Smooth muscle cell (in vitro differentiated cells): Measurements from ENCODE around the gene BZW1. TPM values are rescaled to one million over a fixed set of nuclear protein-coding genes. Genes with fewer than 3 reads are reported as not detected.
A peak's percentile ranks its signal among the peaks of the same experiment; 100 is the strongest.

Experiments used
- DNase-seq: peaks from one replicate; lab custom pipeline; 2025; ENCODE audit not compliant: unreplicated experiment; lab: John Stamatoyannopoulos, UW
- H2AFZ ChIP-seq: fragments of 200-600 bp; sonication (generic); 2 replicates; pipeline ENCODE4 v1.6.0; 2016; ENCODE audit warnings: antibody characterized with exemption, low read depth, mild to moderate bottlenecking
- H3F3A ChIP-seq: fragments of 200-600 bp; sonication (generic); 2 replicates; pipeline ENCODE4 v1.6.0; 2017; ENCODE audit warnings: antibody characterized with exemption, low read depth
- H3K27ac ChIP-seq: fragments of 200-600 bp; sonication (generic); 2 replicates; pipeline ENCODE4 v1.5.1; 2016; ENCODE audit warnings: low read depth, mild to moderate bottlenecking
- H3K27me3 ChIP-seq: fragments of 200-600 bp; sonication (generic); 2 replicates; pipeline ENCODE4 v1.6.1; 2016; ENCODE audit warnings: low read depth, mild to moderate bottlenecking
- H3K36me3 ChIP-seq: fragments of 200-600 bp; sonication (generic); 2 replicates; pipeline ENCODE4 v1.5.1; 2016; ENCODE audit warnings: low read depth
- H3K4me1 ChIP-seq: fragments of 200-600 bp; sonication (generic); 2 replicates; pipeline ENCODE4 v1.5.1; 2016; ENCODE audit warnings: low read depth
- H3K4me2 ChIP-seq: fragments of 200-600 bp; sonication (generic); 2 replicates; pipeline ENCODE4 v1.6.0; 2016; ENCODE audit warnings: mild to moderate bottlenecking
- H3K4me3 ChIP-seq: fragments of 200-600 bp; sonication (generic); 2 replicates; pipeline ENCODE4 v1.5.1; 2016; ENCODE audit warnings: mild to moderate bottlenecking
- H3K79me2 ChIP-seq: fragments of 200-600 bp; sonication (generic); 2 replicates; pipeline ENCODE4 v1.6.0; 2016; ENCODE audit warnings: low read depth, mild to moderate bottlenecking
- H3K9ac ChIP-seq: fragments of 200-600 bp; sonication (generic); 2 replicates; pipeline ENCODE4 v1.6.0; 2016; ENCODE audit warnings: low read depth
- H3K9me3 ChIP-seq: fragments of 200-600 bp; sonication (generic); replicated peaks from 2 replicates; pipeline ENCODE4 v1.5.1; 2016; ENCODE audit warnings: low read depth
- H4K20me1 ChIP-seq: fragments of 200-600 bp; sonication (generic); 2 replicates; pipeline ENCODE4 v1.6.0; 2016; ENCODE audit warnings: low read depth
- WGBS: methylation state at CpG from one replicate; pipeline ENCODE4 v1.1.7; 2016; ENCODE audit warnings: low lambda C conversion rate; 5-methylcytosine and 5-hydroxymethylcytosine counted together
- polyA plus RNA-seq: library from polyadenylated mRNA; unstranded; fragments of >200 nt; fragmentation: Nextera tagmentation; extraction: Ambion mirVana; gene quantifications from 2 replicates; pipeline ENCODE4 v1.2.1, GENCODE V29; 2016
- total RNA-seq: library from RNA; depleted of rRNA; stranded (reverse); fragments of >200 nt; gene quantifications from 2 replicates; pipeline ENCODE4 v1.2.3, GENCODE V29; 2014
- TF ChIP-seq, protein P1 (sequence below): fragments of 200-600 bp; sonication (generic); IDR thresholded peaks from 2 replicates; pipeline ENCODE4 v1.5.1; 2017; ENCODE audit warnings: borderline replicate concordance, mild to moderate bottlenecking, antibody characterized with exemption; ENCODE audit not compliant: insufficient read depth, poor library complexity, severe bottlenecking

The BZW1 gene
- total and polyA plus RNA-seq, 2 experiments from 2014 or later, result 212 to 364 TPM

DNA sequence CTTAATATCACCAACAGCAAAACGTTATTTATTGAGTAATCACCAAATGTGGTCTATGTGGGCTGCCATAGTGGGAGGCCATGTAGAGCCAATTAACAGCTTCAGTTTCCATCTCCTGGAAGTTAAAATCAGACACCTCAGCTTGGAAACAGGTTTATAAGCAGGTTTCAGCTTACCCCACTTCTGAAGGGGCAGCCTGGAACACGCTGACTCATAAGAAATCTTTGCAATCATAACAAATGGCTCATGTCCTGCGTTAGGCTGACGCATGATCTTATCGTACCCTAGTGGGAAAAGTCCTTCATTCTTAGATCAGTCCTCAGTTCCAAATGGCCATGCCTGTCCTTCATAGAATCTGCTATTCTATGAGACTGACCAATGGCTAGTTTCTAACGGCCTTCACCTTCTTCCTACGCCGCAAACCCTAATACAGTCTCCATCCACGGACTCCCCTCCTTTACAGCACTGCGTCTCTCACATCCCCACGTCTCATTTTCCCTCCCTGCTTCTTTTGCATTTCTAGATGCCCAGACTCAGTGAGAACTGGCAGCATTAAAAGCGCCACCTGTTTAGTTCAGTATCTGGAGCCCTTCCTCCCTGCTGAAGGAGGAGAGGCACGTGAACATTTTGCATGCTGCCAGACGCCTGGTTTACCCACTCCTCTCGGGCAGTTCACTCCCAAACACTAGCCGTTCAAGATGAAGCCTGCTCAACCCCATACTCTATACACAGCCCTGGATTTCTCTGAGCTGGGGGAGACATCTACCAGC lies 24.2 kb upstream of the BZW1 start:
- H3K79me2 ChIP-seq, result no peaks in the 10 kb centered on the region
- H3K36me3 ChIP-seq, result no peaks in the 10 kb centered on the region
- H3K4me2 ChIP-seq, result peak overlapping the region; percentile 51
- no peak overlapping the region for H3K4me3 ChIP-seq
- DNase-seq, result no peak
- no peaks in the 10 kb centered on the region for H3K9me3 ChIP-seq
- H3K27me3 ChIP-seq, result no peaks in the 10 kb centered on the region
- peak overlapping the region; percentile 89 for H3K27ac ChIP-seq
- TF ChIP-seq, protein P1, sequence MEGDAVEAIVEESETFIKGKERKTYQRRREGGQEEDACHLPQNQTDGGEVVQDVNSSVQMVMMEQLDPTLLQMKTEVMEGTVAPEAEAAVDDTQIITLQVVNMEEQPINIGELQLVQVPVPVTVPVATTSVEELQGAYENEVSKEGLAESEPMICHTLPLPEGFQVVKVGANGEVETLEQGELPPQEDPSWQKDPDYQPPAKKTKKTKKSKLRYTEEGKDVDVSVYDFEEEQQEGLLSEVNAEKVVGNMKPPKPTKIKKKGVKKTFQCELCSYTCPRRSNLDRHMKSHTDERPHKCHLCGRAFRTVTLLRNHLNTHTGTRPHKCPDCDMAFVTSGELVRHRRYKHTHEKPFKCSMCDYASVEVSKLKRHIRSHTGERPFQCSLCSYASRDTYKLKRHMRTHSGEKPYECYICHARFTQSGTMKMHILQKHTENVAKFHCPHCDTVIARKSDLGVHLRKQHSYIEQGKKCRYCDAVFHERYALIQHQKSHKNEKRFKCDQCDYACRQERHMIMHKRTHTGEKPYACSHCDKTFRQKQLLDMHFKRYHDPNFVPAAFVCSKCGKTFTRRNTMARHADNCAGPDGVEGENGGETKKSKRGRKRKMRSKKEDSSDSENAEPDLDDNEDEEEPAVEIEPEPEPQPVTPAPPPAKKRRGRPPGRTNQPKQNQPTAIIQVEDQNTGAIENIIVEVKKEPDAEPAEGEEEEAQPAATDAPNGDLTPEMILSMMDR, result no peak
- H3K4me1 ChIP-seq, result peaks cover 12% of the 10 kb centered on the region
- peaks cover 4% of the 10 kb centered on the region for H3F3A ChIP-seq
- 62% methylated on average over 16 of the region's 16 CpGs for WGBS
- no peak overlapping the region for H2AFZ ChIP-seq
- H4K20me1 ChIP-seq, result no peaks in the 10 kb centered on the region
- H3K9ac ChIP-seq, result peak overlapping the region; percentile 59

DNA sequence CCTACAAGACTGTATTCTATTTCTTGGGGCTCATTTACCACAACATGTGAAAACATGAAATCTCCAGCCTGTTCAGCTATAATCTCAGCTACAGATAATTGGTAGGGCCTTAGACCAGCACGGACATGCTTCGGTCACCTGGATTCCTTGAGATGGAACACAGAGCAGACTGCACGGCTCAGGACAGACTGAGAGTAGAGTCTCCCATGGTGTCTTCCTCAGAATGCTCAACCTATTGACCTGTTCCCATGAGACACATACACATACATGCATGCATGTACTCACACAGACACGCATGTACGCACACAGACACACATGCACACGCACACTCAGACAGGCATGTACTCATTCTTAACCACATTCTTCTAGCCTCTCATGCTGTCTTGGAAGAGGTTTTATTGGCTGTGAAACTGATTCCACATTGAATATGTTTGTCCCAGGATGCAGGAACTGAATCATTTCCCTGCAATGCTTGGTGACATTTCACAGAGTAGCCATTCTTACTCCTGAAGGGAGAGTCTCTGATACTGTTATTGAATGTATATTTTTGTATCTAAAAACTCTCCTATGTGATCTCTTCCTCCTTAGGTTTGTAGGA lies 23.5 kb upstream of the BZW1 start:
- peak overlapping the region; percentile 51 for H3K4me2 ChIP-seq
- H3K9ac ChIP-seq, result peak overlapping the region; percentile 13
- no peaks in the 10 kb centered on the region for H3K9me3 ChIP-seq
- H3K4me3 ChIP-seq, result no peak overlapping the region
- no peaks in the 10 kb centered on the region for H3K27me3 ChIP-seq
- H3K36me3 ChIP-seq, result no peaks in the 10 kb centered on the region
- peaks cover 12% of the 10 kb centered on the region for H3K4me1 ChIP-seq
- H3F3A ChIP-seq, result peaks cover 4% of the 10 kb centered on the region
- H2AFZ ChIP-seq, result peak overlapping the region; percentile 45
- no peaks in the 10 kb centered on the region for H4K20me1 ChIP-seq
- peak overlapping the region; percentile 89 for H3K27ac ChIP-seq
- H3K79me2 ChIP-seq, result no peaks in the 10 kb centered on the region
- TF ChIP-seq, protein P1, result no peak
- WGBS, result 86% methylated on average over 6 of the region's 6 CpGs
- DNase-seq, result no peak

DNA sequence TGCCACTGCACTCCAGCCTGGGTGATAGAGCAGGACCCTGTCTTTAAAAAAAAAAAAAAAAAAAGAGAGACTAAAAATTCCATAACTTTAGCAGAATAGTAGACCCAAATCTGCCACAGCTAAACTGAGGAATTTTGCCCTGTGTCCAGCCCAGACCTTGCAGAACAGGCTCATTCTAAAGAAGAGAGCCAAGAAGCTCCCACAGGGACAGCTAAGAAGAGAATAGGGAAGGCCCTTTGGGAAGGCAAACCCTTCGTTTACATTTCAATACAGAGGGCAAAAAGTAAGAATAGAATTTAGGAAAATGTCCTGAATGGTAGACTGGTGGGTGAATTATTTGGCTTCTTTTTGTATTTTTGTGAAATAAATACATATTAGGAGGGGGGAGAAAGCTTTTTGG lies 21.5 kb upstream of the BZW1 start:
- no peak overlapping the region for H3K27ac ChIP-seq
- DNase-seq, result no peak
- H3K4me2 ChIP-seq, result no peak overlapping the region
- H3K36me3 ChIP-seq, result no peaks in the 10 kb centered on the region
- no peaks in the 10 kb centered on the region for H3K9me3 ChIP-seq
- H3K79me2 ChIP-seq, result no peaks in the 10 kb centered on the region
- H3F3A ChIP-seq, result peaks cover 4% of the 10 kb centered on the region
- H3K27me3 ChIP-seq, result no peaks in the 10 kb centered on the region
- H3K4me3 ChIP-seq, result no peak overlapping the region
- H3K4me1 ChIP-seq, result peaks cover 12% of the 10 kb centered on the region
- TF ChIP-seq, protein P1, result no peak
- H2AFZ ChIP-seq, result no peak overlapping the region
- no peak overlapping the region for H3K9ac ChIP-seq
- 30% methylated on average over 1 of the region's 1 CpG for WGBS
- H4K20me1 ChIP-seq, result no peaks in the 10 kb centered on the region
